HG03457 (cell line): ENCODE data around the gene LRRC36.

Experiments used
- ATAC-seq: cut with Tn5 transposase; IDR thresholded peaks from one replicate; pipeline ENCODE4 v1.9.1; 2021; ENCODE audit warnings: moderate number of reproducible peaks; ENCODE audit not compliant: unreplicated experiment

The LRRC36 gene

GRCh38 chr16:67421030-67421429, 94.4 kb downstream of the LRRC36 start:
- no peak for ATAC-seq

GRCh38 chr16:67423015-67423414, 96.4 kb downstream of the LRRC36 start:
- no peak for ATAC-seq

DNA sequence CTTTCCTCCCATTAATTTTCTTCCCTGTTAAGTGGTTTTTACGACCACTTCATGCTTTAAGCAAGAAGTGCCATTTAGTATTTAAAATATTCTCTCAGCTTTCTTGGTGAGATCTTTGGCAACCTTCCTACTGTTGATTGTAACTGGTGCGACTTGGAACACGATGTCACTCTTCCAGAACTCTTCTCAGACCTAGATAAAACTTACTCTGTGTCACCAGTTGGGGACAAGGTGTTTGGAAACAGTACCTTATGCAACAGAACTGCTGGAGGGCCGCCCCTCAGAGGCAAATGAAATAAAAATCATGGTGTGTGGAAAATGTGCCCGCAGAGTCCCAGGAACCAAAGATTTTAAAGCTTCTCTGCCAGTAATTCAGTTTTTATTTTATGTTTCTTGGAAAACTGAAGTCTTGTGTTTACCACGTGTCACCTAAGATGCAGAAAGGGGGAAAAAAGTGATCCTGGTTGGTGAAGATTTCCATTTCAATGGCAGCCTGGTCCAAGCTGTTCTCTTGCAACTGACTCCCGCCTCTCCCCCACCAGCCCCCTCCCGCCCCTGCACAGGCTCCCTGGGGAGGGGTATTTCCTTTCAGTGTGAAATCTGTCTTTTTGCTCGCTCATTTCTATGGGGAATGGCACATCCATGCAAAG, 97.1 kb downstream of the LRRC36 start:
- no peak for ATAC-seq

- no peak for ATAC-seq
Observed at GRCh38 chr16:67424261-67424615, 97.6 kb downstream of the LRRC36 start.

DNA sequence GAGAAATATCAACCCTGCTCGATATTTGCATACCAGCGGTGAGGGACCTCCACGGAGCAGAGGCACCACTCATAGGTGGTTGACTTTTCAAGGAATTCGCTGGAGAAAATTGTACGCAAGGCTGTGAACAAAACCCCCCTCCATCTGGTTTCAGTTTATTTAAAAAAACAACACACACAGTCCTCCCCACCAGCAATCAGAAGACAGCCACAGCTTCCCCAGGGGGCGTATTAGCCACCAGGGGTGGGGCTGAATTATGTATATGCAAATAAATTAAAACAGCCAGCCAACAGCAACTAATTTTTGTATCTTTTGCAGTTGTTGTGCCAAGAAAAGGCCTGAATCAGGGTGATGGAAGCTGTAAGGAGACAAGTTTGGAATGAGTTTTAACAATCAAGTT, 98.4 kb downstream of the LRRC36 start:
- ATAC-seq, result no peak

- ATAC-seq, result no peak
Observed at GRCh38 chr16:67425580-67425979, 99.0 kb downstream of the LRRC36 start.

DNA sequence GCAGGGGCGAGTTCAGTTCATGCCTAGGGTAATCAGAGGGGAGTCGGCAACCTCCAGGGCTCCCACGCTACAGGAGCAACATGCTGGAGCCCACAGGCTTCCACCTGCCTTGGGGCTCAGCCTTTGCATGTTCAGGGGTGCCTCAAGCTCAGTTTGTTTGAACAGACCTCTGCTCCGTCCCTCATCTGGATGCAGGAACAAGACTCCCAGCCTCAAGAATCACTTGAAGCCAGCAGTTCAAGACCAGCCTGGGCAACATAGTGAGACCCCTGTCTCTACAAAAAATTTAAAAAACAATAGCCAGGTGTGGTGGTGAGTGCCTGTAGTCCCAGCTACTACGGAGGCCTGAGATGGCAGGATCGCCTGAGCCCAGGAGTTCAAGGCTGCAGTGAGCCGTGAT, 99.4 kb downstream of the LRRC36 start:
- no peak for ATAC-seq

DNA sequence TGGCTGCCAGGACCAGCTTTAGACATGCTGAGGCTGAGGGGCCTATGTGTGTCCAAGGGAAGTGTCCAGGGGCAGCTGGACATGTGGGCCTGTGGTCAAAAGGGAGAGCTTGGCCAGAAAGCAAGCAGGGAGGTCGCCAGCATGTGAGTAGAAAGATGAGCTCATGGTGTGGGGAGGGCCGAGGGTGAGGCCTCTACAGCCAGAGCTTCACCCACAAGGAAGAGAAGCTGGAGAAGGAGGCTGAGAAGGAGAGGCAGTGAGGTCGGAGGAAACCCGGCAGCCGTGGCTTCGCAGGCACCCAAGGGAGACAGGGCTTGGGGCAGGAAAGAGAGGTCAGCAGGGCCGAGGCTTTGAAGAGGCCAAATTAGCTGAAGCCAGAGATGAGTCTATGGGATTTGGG, 100.3 kb downstream of the LRRC36 start:
- no peak for ATAC-seq

DNA sequence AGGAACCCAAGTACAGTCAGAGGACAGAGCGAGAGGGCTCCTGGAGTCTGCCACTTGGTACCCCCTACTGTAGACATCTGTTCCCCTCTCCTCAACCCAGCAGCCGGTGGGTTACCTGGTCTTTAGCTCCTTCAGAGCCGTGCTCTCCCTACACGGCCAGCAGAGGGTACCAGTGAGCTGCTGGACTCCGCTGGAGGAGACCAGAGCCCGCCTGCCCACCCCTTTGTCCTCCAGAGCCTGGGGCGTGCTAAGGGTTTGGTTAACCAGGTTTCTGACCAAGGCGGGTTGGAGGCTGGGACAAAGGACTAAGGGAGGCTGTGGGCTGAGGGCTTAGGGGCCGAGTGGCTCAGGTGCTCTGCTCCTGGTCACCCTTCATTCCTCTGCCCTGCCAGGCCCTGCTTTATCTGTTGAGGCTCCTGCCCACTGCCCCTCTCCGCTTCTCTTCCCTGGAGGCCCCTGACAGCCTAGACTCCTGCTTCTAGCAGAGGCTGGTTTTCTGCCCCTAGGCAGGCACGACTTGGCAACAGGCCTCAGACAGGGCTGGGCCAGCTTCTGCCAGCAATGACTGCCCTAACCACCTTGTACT, 101.6 kb downstream of the LRRC36 start:
- ATAC-seq, result no peak

DNA sequence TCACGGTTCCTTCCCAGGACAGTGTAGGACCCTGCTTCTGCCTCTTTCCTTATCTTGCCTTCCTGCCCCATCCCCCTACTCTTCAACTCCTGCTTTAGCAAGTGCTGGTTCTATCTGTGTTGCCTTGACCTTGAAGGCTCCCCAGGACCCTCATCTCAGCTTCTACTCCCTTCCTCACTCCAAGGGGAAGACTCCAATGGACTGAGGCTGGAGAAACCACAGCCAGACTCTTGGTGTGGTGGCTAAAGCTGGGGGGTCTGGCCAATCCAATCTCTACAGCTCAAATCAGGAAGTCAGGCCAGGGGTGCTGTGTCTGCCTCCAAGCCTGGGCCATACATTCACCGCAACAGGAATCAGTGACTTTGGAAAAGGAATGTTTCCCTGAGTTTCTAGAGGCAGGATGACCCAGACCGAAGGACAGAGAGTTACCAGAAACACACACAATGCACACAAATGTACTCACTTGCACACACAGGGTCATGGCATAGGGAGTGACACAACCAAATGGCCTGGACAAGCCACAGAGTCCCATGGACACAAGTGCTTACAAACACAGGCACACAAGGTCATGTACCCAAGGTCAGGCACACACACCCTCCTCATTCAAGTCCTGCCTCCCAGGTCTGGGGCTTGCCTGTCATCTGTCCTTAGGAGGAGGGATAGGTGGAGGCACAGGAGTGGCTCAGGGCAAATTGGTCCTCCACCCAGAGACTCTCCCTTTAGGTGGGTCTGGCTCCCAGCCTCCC, 102.6 kb downstream of the LRRC36 start:
- no peak for ATAC-seq

GRCh38 chr16:67429799-67430503, 103.3 kb downstream of the LRRC36 start:
- no peak for ATAC-seq

GRCh38 chr16:67430504-67430976, 103.9 kb downstream of the LRRC36 start:
- no peak for ATAC-seq

DNA sequence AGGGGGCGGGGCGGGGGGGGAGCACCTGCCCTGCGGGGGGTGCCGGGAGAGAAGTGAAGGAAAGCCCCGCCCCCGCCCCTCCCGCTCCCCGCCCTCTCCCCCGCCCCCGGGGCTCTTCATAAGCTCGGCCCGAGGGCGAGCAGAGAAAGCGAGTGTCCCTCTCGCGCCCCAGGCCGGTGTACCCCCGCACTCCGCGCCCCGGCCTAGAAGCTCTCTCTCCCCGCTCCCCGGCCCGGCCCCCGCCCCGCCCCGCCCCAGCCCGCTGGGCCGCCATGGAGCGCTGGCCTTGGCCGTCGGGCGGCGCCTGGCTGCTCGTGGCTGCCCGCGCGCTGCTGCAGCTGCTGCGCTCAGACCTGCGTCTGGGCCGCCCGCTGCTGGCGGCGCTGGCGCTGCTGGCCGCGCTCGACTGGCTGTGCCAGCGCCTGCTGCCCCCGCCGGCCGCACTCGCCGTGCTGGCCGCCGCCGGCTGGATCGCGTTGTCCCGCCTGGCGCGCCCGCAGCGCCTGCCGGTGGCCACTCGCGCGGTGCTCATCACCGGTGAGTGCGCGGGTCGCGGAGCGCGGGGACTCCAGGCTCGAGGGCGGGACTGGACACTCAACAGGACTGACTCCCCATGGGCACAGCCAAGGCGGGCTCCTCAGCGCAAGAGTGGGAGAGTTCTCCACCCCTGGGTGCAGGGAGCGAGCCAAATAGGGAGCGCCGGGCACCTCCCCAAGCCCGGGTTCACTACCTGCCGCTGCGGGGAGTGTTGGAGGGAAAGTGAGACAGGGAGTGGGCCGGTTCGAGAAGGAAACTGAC, 104.6 kb downstream of the LRRC36 start, which contains the start of gene HSD11B2:
HSD11B2 (plus strand) TSS at position 145 of the 798 bp plus-strand sequence; CDS start at position 273, 128 bp downstream.
- ATAC-seq, result no peak

GRCh38 chr16:67431775-67432505, 105.3 kb downstream of the LRRC36 start:
- ATAC-seq, result no peak

DNA sequence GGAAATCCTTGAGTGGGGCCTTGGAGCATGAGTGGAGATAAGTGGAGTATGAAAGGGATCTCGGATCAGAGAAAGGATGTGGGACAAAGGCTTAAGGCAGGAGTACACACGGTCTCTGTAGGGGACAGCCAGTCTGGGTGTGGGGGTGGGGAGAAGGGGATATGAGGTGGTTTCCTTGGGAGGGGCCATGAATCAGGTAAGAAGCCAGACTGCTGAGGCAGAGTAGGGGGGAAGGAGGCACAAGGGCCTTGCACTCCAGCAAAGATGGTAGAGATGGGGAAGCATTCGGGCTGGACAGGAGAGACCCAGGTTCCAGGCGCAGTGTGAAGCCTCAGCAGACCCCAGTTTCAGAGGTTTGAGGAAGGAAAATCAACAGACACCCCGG, 105.9 kb downstream of the LRRC36 start:
- ATAC-seq, result no peak

GRCh38 chr16:67433131-67433719, 106.6 kb downstream of the LRRC36 start:
- no peak for ATAC-seq
